ENCODE data around the gene STK39. TPM values are rescaled to one million over a fixed set of nuclear protein-coding genes. Genes with fewer than 3 reads are reported as not detected.

The STK39 gene
- total RNA-seq, 2 experiments from 2014 or later, result 17.7 to 41.1 TPM

DNA sequence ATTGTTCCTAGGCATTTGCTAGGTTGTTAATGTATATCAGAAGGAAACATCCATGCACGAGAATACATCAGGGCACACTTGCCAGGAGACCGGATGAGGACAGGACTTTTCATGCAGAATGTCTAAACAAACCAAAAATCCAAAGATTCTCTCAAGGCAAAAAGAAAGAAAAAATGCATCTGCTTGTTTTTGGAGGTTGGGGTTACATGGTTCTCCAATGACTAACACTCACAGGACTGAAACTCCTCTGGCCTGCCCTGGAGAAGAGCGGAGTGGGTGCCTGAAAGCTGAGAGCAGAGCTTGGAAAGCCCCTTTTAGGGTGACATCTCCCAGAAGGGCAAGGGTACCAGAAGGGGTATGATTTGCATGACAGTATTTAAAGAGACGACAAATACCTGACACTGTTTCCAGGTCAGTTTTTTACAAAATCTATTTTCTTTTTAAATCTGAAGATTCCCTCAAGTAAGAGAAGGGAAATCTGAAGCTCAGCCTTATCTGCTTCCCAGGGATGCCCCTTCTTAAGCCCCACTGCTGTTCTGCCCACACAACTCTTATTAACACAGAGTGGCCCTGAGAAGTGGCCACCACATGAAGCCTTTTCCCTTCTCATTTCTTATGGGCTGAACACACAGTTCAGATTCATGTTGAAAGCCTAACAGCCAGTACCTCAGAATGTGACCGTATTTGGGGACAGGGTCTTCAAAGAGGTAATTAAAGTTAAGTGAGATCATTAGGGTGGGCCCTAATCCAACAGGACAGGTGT is 216.4 kb downstream of the STK39 start:
- Histone ChIP-seq H3K9me2 (ENCODE audit: insufficient read depth, low read length) (no peaks in the 10 kb centered on the region), H3K4me3 (ENCODE audit: low read depth, low read length, poor library complexity, severe bottlenecking) (no peak overlapping the region)
- no peak for DNase-seq (ENCODE audit: low spot score)

GRCh38 chr2:168029071-168029470 is 218.3 kb downstream of the STK39 start:
- H3K79me2 ChIP-seq (ENCODE audit: insufficient read depth, low read depth, low read length), result no peaks in the 10 kb centered on the region
- H3K9me3 ChIP-seq (ENCODE audit: low read length), result no peaks in the 10 kb centered on the region
- no peaks in the 10 kb centered on the region for H4K20me1 ChIP-seq (ENCODE audit: insufficient read depth, low read length)
- ChIA-PET CTCF (ENCODE audit: unreplicated experiment) (no interaction called here), POLR2A (interaction anchor here (0.9 to 1.0 kb wide), 2 partner anchors 13 to 24 kb away, joined by 3 read pairs; no protein-coding TSS in a partner anchor)
- DNase-seq (ENCODE audit: low spot score), result no peak
- no peak overlapping the region for H3K4me2 ChIP-seq (ENCODE audit: low read length)
- H3K4me3 ChIP-seq (ENCODE audit: low read depth, low read length, poor library complexity, severe bottlenecking), result no peak overlapping the region
- H3K27ac ChIP-seq (ENCODE audit: low read depth, low read length, poor library complexity, severe bottlenecking), result no peak overlapping the region
- H3K4me1 ChIP-seq (ENCODE audit: insufficient read depth, low read length, poor library complexity, severe bottlenecking), result peaks cover 5% of the 10 kb centered on the region
- TF ChIP-seq CTCF (conservative IDR thresholded peaks at IDR 0.05; ENCODE audit: low read length) (no peak), EZH2phosphoT487 (IDR thresholded peaks at IDR 0.05; ENCODE audit: borderline replicate concordance, low read depth, low read length) (no peak)
- no TSS peak for BruUV-seq (replicated peaks)
- H2AFZ ChIP-seq (ENCODE audit: low read length), result no peak overlapping the region
- intact Hi-C loops (cut with micrococcal nuclease; ENCODE audit: unreplicated experiment), result no loop called here
- H3K9me2 ChIP-seq (ENCODE audit: insufficient read depth, low read length), result no peaks in the 10 kb centered on the region
- no peaks in the 10 kb centered on the region; the same call in 1 of the 2 replicates for H3K36me3 ChIP-seq (ENCODE audit: insufficient read depth, low read length)

More for the DNA sequence above, 216.4 kb downstream of the STK39 start:
- Histone ChIP-seq H3K36me3 (ENCODE audit: insufficient read depth, low read length) (no peaks in the 10 kb centered on the region), H3K4me2 (ENCODE audit: low read length) (no peak overlapping the region), H3K9me3 (ENCODE audit: low read length) (no peaks in the 10 kb centered on the region), H2AFZ (ENCODE audit: low read length) (no peak overlapping the region), H3K79me2 (ENCODE audit: insufficient read depth, low read depth, low read length) (no peaks in the 10 kb centered on the region), H3K27ac (ENCODE audit: low read depth, low read length, poor library complexity, severe bottlenecking) (no peak overlapping the region), H3K4me1 (ENCODE audit: insufficient read depth, low read length, poor library complexity, severe bottlenecking) (peaks cover 5% of the 10 kb centered on the region), H4K20me1 (ENCODE audit: insufficient read depth, low read length) (no peaks in the 10 kb centered on the region)
- ChIA-PET POLR2A (no interaction called here), CTCF (ENCODE audit: unreplicated experiment) (no interaction called here)
- intact Hi-C loops (cut with micrococcal nuclease; ENCODE audit: unreplicated experiment), result no loop called here
- no TSS peak for BruUV-seq (replicated peaks)
- TF ChIP-seq EZH2phosphoT487 (IDR thresholded peaks at IDR 0.05; ENCODE audit: borderline replicate concordance, low read depth, low read length) (no peak), CTCF (conservative IDR thresholded peaks at IDR 0.05; ENCODE audit: low read length) (no peak)

DNA sequence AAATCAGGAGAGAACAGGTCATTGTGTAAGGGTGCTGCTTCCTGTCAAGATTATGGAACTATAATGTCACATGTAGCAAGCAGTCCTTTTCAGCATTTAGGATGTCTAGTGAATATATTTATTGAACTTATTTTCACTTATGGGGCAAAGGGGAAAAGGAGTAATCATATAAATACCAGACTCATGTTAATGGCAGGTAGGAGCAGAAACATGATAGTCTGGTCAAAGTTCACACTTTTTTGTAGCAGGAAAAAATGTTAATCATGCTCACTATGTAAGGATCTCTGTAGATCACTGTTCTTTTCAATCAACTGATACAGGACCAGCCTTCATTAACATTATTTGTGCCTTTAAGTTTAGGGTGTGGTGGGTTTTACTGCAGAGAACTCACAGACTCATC is 219.0 kb downstream of the STK39 start:
- Histone ChIP-seq H3K36me3 (ENCODE audit: insufficient read depth, low read length) (no peaks in the 10 kb centered on the region; the same call in 1 of the 2 replicates), H3K27ac (ENCODE audit: low read depth, low read length, poor library complexity, severe bottlenecking) (no peak overlapping the region), H2AFZ (ENCODE audit: low read length) (no peak overlapping the region), H3K9me2 (ENCODE audit: insufficient read depth, low read length) (no peaks in the 10 kb centered on the region), H3K4me2 (ENCODE audit: low read length) (no peak overlapping the region), H3K4me3 (ENCODE audit: low read depth, low read length, poor library complexity, severe bottlenecking) (no peak overlapping the region), H3K79me2 (ENCODE audit: insufficient read depth, low read depth, low read length) (no peaks in the 10 kb centered on the region), H3K4me1 (ENCODE audit: insufficient read depth, low read length, poor library complexity, severe bottlenecking) (peaks cover 5% of the 10 kb centered on the region), H4K20me1 (ENCODE audit: insufficient read depth, low read length) (no peaks in the 10 kb centered on the region), H3K9me3 (ENCODE audit: low read length) (no peaks in the 10 kb centered on the region)
- DNase-seq (ENCODE audit: low spot score), result no peak
- ChIA-PET CTCF (ENCODE audit: unreplicated experiment) (no interaction called here), POLR2A (interaction anchor here (0.7 kb wide), 1 partner anchor 43 kb away, joined by 3 read pairs; no protein-coding TSS in a partner anchor)
- intact Hi-C loops (cut with micrococcal nuclease; ENCODE audit: unreplicated experiment), result no loop called here
- TF ChIP-seq CTCF (conservative IDR thresholded peaks at IDR 0.05; ENCODE audit: low read length) (no peak), EZH2phosphoT487 (IDR thresholded peaks at IDR 0.05; ENCODE audit: borderline replicate concordance, low read depth, low read length) (no peak)
- BruUV-seq (replicated peaks), result no TSS peak
